AML-193 (cell line): Measurements from ENCODE around the gene ISM1.

ENCODE experiments used
- DNase-seq, 2 experiments: peaks; one replicate each; lab custom pipeline; 2025; lab: John Stamatoyannopoulos, UW

Gene ISM1

GRCh38 chr20:13313201-13313600 lies 92.1 kb downstream of the ISM1 start:
- DNase-seq: no peak

GRCh38 chr20:13317439-13317838 lies 96.4 kb downstream of the ISM1 start:
- DNase-seq: no peak

- no peak for DNase-seq
These were observed 97.9 kb downstream of the ISM1 start for GRCh38 chr20:13318871-13319521.

- DNase-seq: no peak
These were observed 99.6 kb downstream of the ISM1 start for GRCh38 chr20:13320702-13321101.

- DNase-seq: no peak
These were observed 100.3 kb downstream of the ISM1 start for GRCh38 chr20:13321416-13321815.

GRCh38 chr20:13322198-13322597 lies 101.1 kb downstream of the ISM1 start:
- no peak for DNase-seq

- DNase-seq: no peak
These were observed 101.5 kb downstream of the ISM1 start for GRCh38 chr20:13322621-13323020.

- DNase-seq: no peak
These were observed 104.0 kb downstream of the ISM1 start for GRCh38 chr20:13325033-13325432.

GRCh38 chr20:13325796-13326340 lies 104.8 kb downstream of the ISM1 start:
- DNase-seq: no peak

GRCh38 chr20:13331536-13331935 lies 110.5 kb downstream of the ISM1 start:
- no peak for DNase-seq

- no peak for DNase-seq
These were observed 112.0 kb downstream of the ISM1 start for GRCh38 chr20:13333036-13333435.

- DNase-seq: no peak
These were observed 112.7 kb downstream of the ISM1 start for GRCh38 chr20:13333793-13334192.

GRCh38 chr20:13336308-13337089 lies 115.4 kb downstream of the ISM1 start:
- no peak for DNase-seq

GRCh38 chr20:13337090-13337784 lies 116.2 kb downstream of the ISM1 start:
- no peak for DNase-seq

- DNase-seq: no peak
These were observed 117.1 kb downstream of the ISM1 start for GRCh38 chr20:13338097-13338661.

GRCh38 chr20:13338999-13339411 lies 117.9 kb downstream of the ISM1 start:
- no peak for DNase-seq

GRCh38 chr20:13340088-13340487 lies 119.0 kb downstream of the ISM1 start:
- DNase-seq: no peak

GRCh38 chr20:13341737-13342393 lies 120.8 kb downstream of the ISM1 start:
- no peak for DNase-seq

GRCh38 chr20:13342469-13343242 lies 121.6 kb downstream of the ISM1 start:
- DNase-seq: no peak

- DNase-seq: no peak
These were observed 123.6 kb downstream of the ISM1 start for GRCh38 chr20:13344671-13345070.
